Prostate gland (tissue), 2 donors: ENCODE data around the gene LRBA. TPM values are rescaled to one million over a fixed set of nuclear protein-coding genes. Genes with fewer than 3 reads are reported as not detected.

Experiments used
- DNase-seq: peaks from one replicate; pipeline ENCODE4 v3.0.0-alpha.2; 2019; ENCODE audit warnings: low spot score
- H3K27ac ChIP-seq, 2 donors: fragments of 200-600 bp; sonication (generic); 2 replicates each; pipeline ENCODE4 v1.5.1; 2017 to 2019
- H3K27me3 ChIP-seq: fragments of 200-600 bp; sonication (generic); replicated peaks from 2 replicates; pipeline ENCODE4 v1.5.1; 2019; ENCODE audit not compliant: insufficient read depth
- H3K36me3 ChIP-seq, 2 donors: fragments of 200-600 bp; sonication (generic); 1 replicate in 1 of 2; 2 replicates in 1 of 2; pipeline versions ENCODE4 v1.5.1 to v1.8.1; 2017 to 2019
- H3K4me1 ChIP-seq: fragments of 200-600 bp; sonication (generic); replicated peaks from 2 replicates; pipeline ENCODE4 v1.5.1; 2019
- H3K4me3 ChIP-seq, 2 donors: fragments of 200-600 bp; sonication (generic); 2 replicates each; pipeline ENCODE4 v1.5.1; 2017 to 2019
- H3K9me3 ChIP-seq: fragments of 200-600 bp; sonication (generic); 2 replicates; pipeline ENCODE4 v1.5.1; 2017
- CTCF ChIP-seq, 4 experiments: fragments of 200-600 bp in 2 of 4; fragments of 450-650 bp in 2 of 4; sonication (generic) in 2 of 4; IDR thresholded peaks; 1 replicate in 3 of 4; 2 replicates in 1 of 4; pipeline ENCODE4 v1.5.1; 2016 to 2019; ENCODE audit warnings: antibody characterized with exemption in 4 of 4, mild to moderate bottlenecking in 2 of 4, moderate library complexity in 2 of 4
- POLR2A ChIP-seq: fragments of 450-650 bp; IDR thresholded peaks from one replicate; pipeline ENCODE4 v1.6.1; 2016; ENCODE audit warnings: antibody characterized with exemption, mild to moderate bottlenecking
- POLR2AphosphoS5 ChIP-seq: sonication (generic); formaldehyde crosslinking; IDR thresholded peaks from one replicate; pipeline ENCODE4 v1.6.1; 2017; ENCODE audit warnings: antibody characterized with exemption
- whole genome bisulfite sequencing: methylation state at CpG from one replicate; pipeline ENCODE4 v1.1.5; 2018; 5-methylcytosine and 5-hydroxymethylcytosine counted together
- intact Hi-C: fragments of 100-400 bp; cut with DNase I; formaldehyde crosslinking; loops from one replicate; pipeline ENCODE4 v1.14.2; 2022
- total RNA-seq, 2 donors: library from RNA; depleted of rRNA; stranded (reverse); fragments of >200 nt; gene quantifications; one replicate each; pipeline ENCODE4 v1.1.0, GENCODE V29; 2016

LRBA gene
- total RNA-seq, 2 donors from 2014 or later = 69.8 to 79.8 TPM

DNA sequence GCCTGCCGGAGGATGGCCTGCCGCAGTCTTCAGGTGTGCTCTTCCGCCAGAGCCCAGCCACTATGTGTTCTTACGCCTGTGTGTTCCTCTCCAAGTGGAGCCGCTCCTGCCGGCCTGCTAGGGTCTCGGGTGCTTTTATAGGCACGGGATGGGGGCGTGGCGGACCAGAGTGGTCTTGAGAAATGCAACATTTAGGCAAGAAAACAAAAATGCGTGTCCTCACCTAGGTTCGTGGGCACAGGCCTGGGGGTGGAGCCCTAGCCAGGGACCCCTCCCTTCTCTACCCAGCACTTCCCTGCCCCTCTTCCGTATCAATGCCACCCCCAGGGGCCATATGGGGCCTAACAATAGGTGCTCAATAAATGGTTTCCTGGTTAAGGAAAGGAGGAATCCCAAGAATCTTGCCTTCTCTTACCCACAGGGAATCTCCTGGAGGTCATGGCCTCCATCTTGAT lies 34.4 kb upstream of the LRBA start:
- Histone ChIP-seq H3K36me3 (no peaks in the 10 kb centered on the region), H3K9me3 (no peaks in the 10 kb centered on the region), H3K27ac (no peak overlapping the region), H3K4me3 (no peak overlapping the region), H3K4me1 (no peaks in the 10 kb centered on the region), H3K27me3 (no peaks in the 10 kb centered on the region)
- no peak for TF ChIP-seq POLR2AphosphoS5
- TF ChIP-seq CTCF (IDR thresholded peaks at IDR 0.05) = no peak
- no peak for TF ChIP-seq POLR2A
- WGBS = 91% methylated on average over 13 of the region's 13 CpGs
- intact Hi-C loops = no loop called here
- no peak for DNase-seq

DNA sequence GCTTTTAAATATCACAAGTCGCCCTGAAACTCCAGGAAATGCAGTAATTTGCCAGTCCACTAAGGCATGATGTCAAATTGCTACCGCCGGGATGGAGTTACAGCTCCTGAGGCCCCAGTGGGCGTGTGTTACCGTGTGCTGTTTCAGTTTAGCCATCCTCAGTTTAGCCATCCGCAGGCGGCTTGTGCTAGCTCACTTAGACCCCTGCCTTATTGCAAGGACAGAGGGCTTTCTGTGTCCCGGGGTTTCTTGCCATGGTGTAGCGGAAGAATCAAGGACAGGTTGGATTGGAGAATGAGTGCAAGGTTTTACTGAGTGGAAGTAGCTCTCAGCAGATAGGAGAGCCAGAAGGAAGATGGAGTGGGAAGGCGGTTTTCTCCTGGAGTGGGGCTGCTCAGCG lies 33.8 kb upstream of the LRBA start:
- H3K27ac ChIP-seq = no peak overlapping the region
- H3K36me3 ChIP-seq = no peaks in the 10 kb centered on the region
- intact Hi-C loops = no loop called here
- no peak overlapping the region for H3K4me3 ChIP-seq
- no peaks in the 10 kb centered on the region for H3K4me1 ChIP-seq
- DNase-seq = no peak
- TF ChIP-seq POLR2AphosphoS5 = no peak
- no peak for TF ChIP-seq POLR2A
- no peak for TF ChIP-seq CTCF (IDR thresholded peaks at IDR 0.05)
- H3K9me3 ChIP-seq = no peaks in the 10 kb centered on the region
- no peaks in the 10 kb centered on the region for H3K27me3 ChIP-seq
- 89% methylated on average over 11 of the region's 11 CpGs for WGBS

DNA sequence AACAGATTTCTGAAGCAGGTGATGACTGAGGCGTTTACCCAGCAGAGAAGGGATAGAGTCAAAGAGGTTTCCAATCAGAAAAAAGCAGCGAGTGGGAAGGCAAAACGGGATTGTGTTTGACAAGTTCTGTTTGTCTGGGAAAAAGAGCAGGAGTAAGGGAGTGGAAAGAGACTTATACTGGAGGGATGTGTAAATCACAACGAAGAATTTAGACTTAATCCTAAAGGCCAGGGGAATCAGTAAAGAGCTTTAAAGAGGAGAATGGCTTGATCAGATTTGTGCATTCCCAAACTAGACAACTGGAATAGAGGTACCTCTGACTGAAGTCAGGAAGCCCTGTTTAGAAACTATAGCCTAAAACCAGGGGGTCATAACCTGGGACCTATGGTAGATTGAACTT lies 31.5 kb upstream of the LRBA start:
- H3K27me3 ChIP-seq = no peaks in the 10 kb centered on the region
- no peaks in the 10 kb centered on the region for H3K36me3 ChIP-seq
- no peak overlapping the region for H3K27ac ChIP-seq
- no peaks in the 10 kb centered on the region for H3K9me3 ChIP-seq
- no peak for DNase-seq
- H3K4me1 ChIP-seq = no peaks in the 10 kb centered on the region
- H3K4me3 ChIP-seq = no peak overlapping the region
- no peak for TF ChIP-seq POLR2A
- TF ChIP-seq CTCF (IDR thresholded peaks at IDR 0.05) = no peak
- intact Hi-C loops = no loop called here
- 67% methylated on average over 4 of the region's 4 CpGs for WGBS

DNA sequence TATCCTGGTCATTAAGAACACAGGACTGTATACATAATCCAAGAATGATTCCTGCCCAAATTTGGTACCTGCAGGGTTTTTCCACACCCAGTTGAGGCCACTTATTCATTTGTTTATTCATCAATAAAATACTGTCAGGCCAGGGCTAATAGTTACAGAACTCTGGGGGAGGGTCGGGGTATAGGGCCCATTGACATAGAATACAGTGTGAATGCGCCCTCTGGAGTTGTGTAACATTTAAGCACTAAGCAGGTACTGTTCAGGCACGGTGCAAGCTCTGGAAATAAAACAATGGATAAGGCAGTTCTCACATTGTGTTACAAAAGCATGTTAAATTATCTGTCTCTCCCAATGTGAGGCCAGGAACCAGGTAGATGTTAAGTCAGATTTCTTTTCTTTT lies 30.8 kb upstream of the LRBA start:
- H3K9me3 ChIP-seq = no peaks in the 10 kb centered on the region
- DNase-seq = no peak
- no peak overlapping the region for H3K4me3 ChIP-seq
- intact Hi-C loops = no loop called here
- no peaks in the 10 kb centered on the region for H3K36me3 ChIP-seq
- H3K27ac ChIP-seq = no peak overlapping the region
- no peak for TF ChIP-seq POLR2AphosphoS5
- no peak for TF ChIP-seq CTCF (IDR thresholded peaks at IDR 0.05)
- TF ChIP-seq POLR2A = no peak
- no peaks in the 10 kb centered on the region for H3K27me3 ChIP-seq
- H3K4me1 ChIP-seq = no peaks in the 10 kb centered on the region
- WGBS = 21% methylated on average over 3 of the region's 3 CpGs

- TF ChIP-seq POLR2A (no peak), CTCF (IDR thresholded peaks at IDR 0.05) (no peak), POLR2AphosphoS5 (no peak)
- H3K4me3 ChIP-seq = no peak overlapping the region
- H3K27me3 ChIP-seq = no peaks in the 10 kb centered on the region
- no peak for DNase-seq
- WGBS = 79% methylated on average over 1 of the region's 1 CpG
- no peaks in the 10 kb centered on the region for H3K9me3 ChIP-seq
- no peak overlapping the region for H3K27ac ChIP-seq
- no peaks in the 10 kb centered on the region for H3K36me3 ChIP-seq
- intact Hi-C loops = no loop called here
- H3K4me1 ChIP-seq = no peaks in the 10 kb centered on the region
Measured at GRCh38 chr4:151043803-151044515, 28.9 kb upstream of the LRBA start.
